ENCODE results near the gene ROBO1. TPM values are rescaled to one million over a fixed set of nuclear protein-coding genes. Genes with fewer than 3 reads are reported as not detected.

Gene ROBO1
- total and polyA plus RNA-seq, 2 donors (not counting 1 experiment from before 2014, with no cell fraction given) = 0.27 to 3.2 TPM

- no peak for DNase-seq
- no peak overlapping the region for H2AFZ ChIP-seq (ENCODE audit: insufficient read depth, low read depth, low read length, poor library complexity, severe bottlenecking)
These were observed 97.6 kb downstream of the ROBO1 start for GRCh38 chr3:79670178-79670577.

DNA sequence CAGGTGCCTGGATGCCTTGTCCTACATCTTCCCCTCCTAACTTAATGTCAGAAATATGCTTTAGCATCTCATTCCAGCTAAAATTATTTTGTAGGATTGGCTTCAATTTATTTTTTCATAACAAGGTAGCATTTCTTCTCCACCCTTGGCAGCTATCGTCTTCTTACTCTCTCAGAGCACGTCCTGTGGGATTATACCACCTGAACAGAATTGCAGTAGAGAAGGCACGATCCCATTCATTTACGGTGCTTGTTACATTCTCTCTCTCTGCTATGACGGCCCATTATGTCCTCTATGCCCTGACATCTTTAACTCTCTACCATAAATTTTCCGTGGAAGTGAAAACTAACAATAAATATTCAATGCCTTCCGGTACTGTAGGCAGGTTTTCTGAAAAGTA is 103.3 kb downstream of the ROBO1 start:
- H3K27me3 Mint-ChIP-seq = no peaks in the 10 kb centered on the region
- ChIA-PET CTCF (no interaction called here), POLR2A (no interaction called here)
- no peaks in the 10 kb centered on the region for H3K4me1 Mint-ChIP-seq
- TF ChIP-seq CTCF (IDR thresholded peaks at IDR 0.05) = no peak
- no peak for TF ChIP-seq EZH2 (IDR thresholded peaks at IDR 0.05; ENCODE audit: borderline replicate concordance, insufficient read depth, low read depth, low read length, poor library complexity, severe bottlenecking)
- Histone ChIP-seq H4K20me1 (ENCODE audit: control insufficient read depth, insufficient read depth, low read length, poor library complexity, severe bottlenecking) (no peaks in the 10 kb centered on the region), H3K9me3 (ENCODE audit: control extremely low read depth in 1 of 3, control insufficient read depth in 2 of 3, insufficient read depth in 1 of 3, low read length in 2 of 3) (peaks cover 0 to 1% (median 0%) of the 10 kb centered on the region in 3 donors), H3K4me2 (replicated peaks; ENCODE audit: low read depth, low read length, poor library complexity, severe bottlenecking) (no peak overlapping the region), H2AFZ (ENCODE audit: insufficient read depth, low read depth, low read length, poor library complexity, severe bottlenecking) (no peak overlapping the region), H3K4me3 (ENCODE audit: control extremely low read depth in 1 of 5, extremely low read depth in 1 of 5, insufficient read depth in 1 of 5, low read depth in 2 of 5, low read length in 4 of 5) (no peak overlapping the region), H3K36me3 (replicated peaks in 1 of 2; ENCODE audit: control extremely low read depth in 1 of 2, control insufficient read depth in 1 of 2, extremely low read depth in 1 of 2, insufficient read depth in 2 of 2, low read length in 1 of 2) (no peaks in the 10 kb centered on the region), H3K4me1 (ENCODE audit: control insufficient read depth in 2 of 2, insufficient read depth in 2 of 2, low read length in 2 of 2) (no peaks in the 10 kb centered on the region), H3K27ac (ENCODE audit: low read length in 2 of 2) (no peak overlapping the region), H3K79me2 (ENCODE audit: control insufficient read depth, insufficient read depth, low read length) (no peaks in the 10 kb centered on the region), H3K27me3 (replicated peaks in 1 of 4; ENCODE audit: control extremely low read depth in 1 of 4, control insufficient read depth in 3 of 4, insufficient read depth in 4 of 4, low read length in 3 of 4) (no peaks in the 10 kb centered on the region), H3K9ac (ENCODE audit: low read length) (no peak overlapping the region)
- H3K4me3 Mint-ChIP-seq = no peak overlapping the region
- peaks cover 8% of the 10 kb centered on the region for H3K9me3 Mint-ChIP-seq (ENCODE audit: insufficient read depth)
- WGBS (ENCODE audit: insufficient coverage) = 84% methylated on average over 4 of the region's 7 CpGs
- no peak overlapping the region for H3K27ac Mint-ChIP-seq
- intact Hi-C loops (cut with micrococcal nuclease) = no loop called here
- no peak for ATAC-seq (ENCODE audit: low read depth)
- no peak for DNase-seq

More at GRCh38 chr3:79670178-79670577, 97.6 kb downstream of the ROBO1 start:
- Mint-ChIP-seq H3K4me3 (no peak overlapping the region), H3K27ac (no peak overlapping the region), H3K9me3 (ENCODE audit: insufficient read depth) (peaks cover 2% of the 10 kb centered on the region), H3K4me1 (no peaks in the 10 kb centered on the region), H3K27me3 (no peaks in the 10 kb centered on the region)
- ChIA-PET POLR2A (no interaction called here), CTCF (no interaction called here)
- Histone ChIP-seq H3K9ac (ENCODE audit: low read length) (no peak overlapping the region), H3K79me2 (ENCODE audit: control insufficient read depth, insufficient read depth, low read length) (no peaks in the 10 kb centered on the region), H3K36me3 (replicated peaks in 1 of 2; ENCODE audit: control extremely low read depth in 1 of 2, control insufficient read depth in 1 of 2, extremely low read depth in 1 of 2, insufficient read depth in 2 of 2, low read length in 1 of 2) (no peaks in the 10 kb centered on the region), H3K27ac (ENCODE audit: low read length in 2 of 2) (no peak overlapping the region), H3K4me2 (replicated peaks; ENCODE audit: low read depth, low read length, poor library complexity, severe bottlenecking) (no peak overlapping the region), H3K4me1 (ENCODE audit: control insufficient read depth in 2 of 2, insufficient read depth in 2 of 2, low read length in 2 of 2) (no peaks in the 10 kb centered on the region), H4K20me1 (ENCODE audit: control insufficient read depth, insufficient read depth, low read length, poor library complexity, severe bottlenecking) (no peaks in the 10 kb centered on the region), H3K9me3 (ENCODE audit: control extremely low read depth in 1 of 3, control insufficient read depth in 2 of 3, insufficient read depth in 1 of 3, low read length in 2 of 3) (peaks cover 0 to 2% (median 0%) of the 10 kb centered on the region in 3 donors), H3K27me3 (replicated peaks in 1 of 4; ENCODE audit: control extremely low read depth in 1 of 4, control insufficient read depth in 3 of 4, insufficient read depth in 4 of 4, low read length in 3 of 4) (no peaks in the 10 kb centered on the region), H3K4me3 (ENCODE audit: control extremely low read depth in 1 of 5, extremely low read depth in 1 of 5, insufficient read depth in 1 of 5, low read depth in 2 of 5, low read length in 4 of 5) (no peak overlapping the region)
- ATAC-seq (ENCODE audit: low read depth) = no peak
- intact Hi-C loops (cut with micrococcal nuclease) = no loop called here
- no CpG with 5 or more reads among the region's 3 CpGs for WGBS (ENCODE audit: insufficient coverage)
- no peak for TF ChIP-seq CTCF (IDR thresholded peaks at IDR 0.05)
- TF ChIP-seq EZH2 (IDR thresholded peaks at IDR 0.05; ENCODE audit: borderline replicate concordance, insufficient read depth, low read depth, low read length, poor library complexity, severe bottlenecking) = no peak

Measured in B cell (primary cell).